Neuronal stem cell (in vitro differentiated cells): Measurements from ENCODE around the gene LAD1.

Experiments used
- DNase-seq: peaks from one replicate; pipeline ENCODE4 v3.0.0-alpha.2; 2013; ENCODE audit warnings: low spot score
- H2AFZ ChIP-seq: one replicate; pipeline ENCODE4 v1.6.1; 2013; ENCODE audit warnings: mild to moderate bottlenecking, low read length, inconsistent platforms
- H2AK5ac ChIP-seq: 2 replicates; pipeline ENCODE4 v1.6.1; 2013; ENCODE audit warnings: low read depth, mild to moderate bottlenecking, inconsistent platforms, low read length, moderate library complexity, mixed read lengths
- H2BK120ac ChIP-seq: 2 replicates; pipeline ENCODE4 v1.6.1; 2013; ENCODE audit warnings: low read depth, mild to moderate bottlenecking, inconsistent platforms, low read length, moderate library complexity, mixed read lengths
- H2BK12ac ChIP-seq: one replicate; pipeline ENCODE4 v1.6.1; 2013; ENCODE audit warnings: low read length, inconsistent platforms
- H2BK15ac ChIP-seq: 2 replicates; pipeline ENCODE4 v1.6.1; 2013; ENCODE audit warnings: mild to moderate bottlenecking, low read length, inconsistent platforms, mixed read lengths
- H2BK5ac ChIP-seq: one replicate; pipeline ENCODE4 v1.6.1; 2013; ENCODE audit warnings: inconsistent platforms, mild to moderate bottlenecking, low read length, moderate library complexity
- H3K14ac ChIP-seq: one replicate; pipeline ENCODE4 v1.6.1; 2013; ENCODE audit warnings: low read length, inconsistent platforms
- H3K18ac ChIP-seq: 2 replicates; pipeline ENCODE4 v1.6.1; 2013; ENCODE audit warnings: low read length, inconsistent platforms
- H3K23ac ChIP-seq: 2 replicates; pipeline ENCODE4 v1.6.1; 2013; ENCODE audit warnings: low read depth, mild to moderate bottlenecking, mixed read lengths, low read length, inconsistent platforms; ENCODE audit not compliant: poor library complexity
- H3K27ac ChIP-seq: replicated peaks from 3 replicates; pipeline ENCODE4 v1.5.1; 2013; ENCODE audit warnings: low read length, inconsistent platforms
- H3K27me3 ChIP-seq, 3 experiments: 2 replicates each; pipeline ENCODE4 v1.6.1; 2013; ENCODE audit warnings: low read length in 3 of 3, mild to moderate bottlenecking in 2 of 3, inconsistent platforms in 1 of 3, low read depth in 1 of 3, mixed read lengths in 1 of 3, moderate library complexity in 1 of 3; ENCODE audit not compliant: control insufficient read depth in 3 of 3, insufficient read depth in 3 of 3
- H3K36me3 ChIP-seq, 2 donors: replicated peaks in 1 of 2; 2 replicates each; pipeline ENCODE4 v1.6.1; 2013; ENCODE audit warnings: low read length in 2 of 2; ENCODE audit not compliant: control insufficient read depth in 2 of 2, insufficient read depth in 2 of 2
- H3K4ac ChIP-seq: 2 replicates; pipeline ENCODE4 v1.6.1; 2013; ENCODE audit warnings: inconsistent platforms, mild to moderate bottlenecking, low read length, moderate library complexity
- H3K4me1 ChIP-seq, 2 donors: 1 replicate in 1 of 2; 2 replicates in 1 of 2; pipeline ENCODE4 v1.6.1; 2013; ENCODE audit warnings: low read length in 2 of 2, low read depth in 1 of 2; ENCODE audit not compliant: control insufficient read depth in 2 of 2, insufficient read depth in 1 of 2
- H3K4me2 ChIP-seq: one replicate; pipeline ENCODE4 v1.6.1; 2013; ENCODE audit warnings: mild to moderate bottlenecking, low read length, inconsistent platforms; ENCODE audit not compliant: insufficient read depth, poor library complexity, severe bottlenecking
- H3K4me3 ChIP-seq, 2 donors: 2 replicates each; pipeline ENCODE4 v1.5.1; 2013; ENCODE audit warnings: low read length in 2 of 2, mild to moderate bottlenecking in 2 of 2, inconsistent platforms in 1 of 2, moderate library complexity in 1 of 2
- H3K79me1 ChIP-seq: one replicate; pipeline ENCODE4 v1.6.1; 2013; ENCODE audit warnings: low read depth, mild to moderate bottlenecking, inconsistent platforms, low read length, moderate library complexity
- H3K9ac ChIP-seq: one replicate; pipeline ENCODE4 v1.6.1; 2013; ENCODE audit warnings: mild to moderate bottlenecking, low read depth, low read length, inconsistent platforms; ENCODE audit not compliant: poor library complexity
- H3K9me3 ChIP-seq, 2 donors: replicated peaks in 1 of 2; 2 replicates each; pipeline versions ENCODE3 to v1.6.1; 2013; ENCODE audit warnings: low read length in 2 of 2, mild to moderate bottlenecking in 2 of 2, inconsistent platforms in 1 of 2, low read depth in 1 of 2, mixed read lengths in 1 of 2, moderate library complexity in 1 of 2; ENCODE audit not compliant: control insufficient read depth in 2 of 2, insufficient read depth in 1 of 2
- H4K8ac ChIP-seq: one replicate; pipeline ENCODE4 v1.6.1; 2013; ENCODE audit warnings: low read depth, mild to moderate bottlenecking, inconsistent platforms, low read length, moderate library complexity
- H4K91ac ChIP-seq: one replicate; pipeline ENCODE4 v1.6.1; 2013; ENCODE audit warnings: low read length, low read depth, mild to moderate bottlenecking, inconsistent platforms; ENCODE audit not compliant: poor library complexity
- WGBS, 2 donors: extraction: QIAGEN DNeasy Blood & Tissue Kit; methylation state at CpG; one replicate each; pipeline ENCODE4 v1.1.7; 2013; ENCODE audit warnings: missing lambda C conversion rate in 2 of 2, mixed read lengths in 1 of 2; ENCODE audit not compliant: insufficient read length in 2 of 2, insufficient replicate concordance in 1 of 2; ENCODE audit errors: extremely low coverage in 2 of 2; 5-methylcytosine and 5-hydroxymethylcytosine counted together

LAD1 gene

GRCh38 chr1:201331166-201331565 is 68.0 kb downstream of the LAD1 start:
- no peak overlapping the region for H2AK5ac ChIP-seq
- H3K14ac ChIP-seq = no peak overlapping the region
- H3K4me1 ChIP-seq = peaks cover 0 to 6% of the 10 kb centered on the region in 2 donors
- no peak overlapping the region for H3K4me3 ChIP-seq
- no peak overlapping the region for H3K4me2 ChIP-seq
- H3K9ac ChIP-seq = no peak overlapping the region
- no peak overlapping the region for H2BK15ac ChIP-seq
- no peak overlapping the region for H4K8ac ChIP-seq
- no peak overlapping the region for H3K18ac ChIP-seq
- no peaks in the 10 kb centered on the region for H3K36me3 ChIP-seq
- no peak overlapping the region for H2BK5ac ChIP-seq
- H3K27me3 ChIP-seq = peaks cover 0 to 31% (median 0%) of the 10 kb centered on the region in 3 experiments
- H3K23ac ChIP-seq = no peak overlapping the region
- no peak overlapping the region for H4K91ac ChIP-seq
- no peak overlapping the region for H2BK120ac ChIP-seq
- no peaks in the 10 kb centered on the region for H3K9me3 ChIP-seq
- no peak overlapping the region for H2BK12ac ChIP-seq
- no peak for DNase-seq
- WGBS, 2 donors = no CpG with 5 or more reads among the region's 7 CpGs
- no peak overlapping the region for H2AFZ ChIP-seq
- H3K79me1 ChIP-seq = no peaks in the 10 kb centered on the region
- H3K4ac ChIP-seq = no peak overlapping the region
- H3K27ac ChIP-seq = no peak overlapping the region
